ENCODE data around the gene SLC22A1.

Gene SLC22A1

GRCh38 chr6:160086754-160087153 is 34.9 kb upstream of the SLC22A1 start:
- TF ChIP-seq SIN3A (IDR thresholded peaks at IDR 0.05; ENCODE audit: borderline replicate concordance, insufficient read depth, low read length) (no peak), POLR2AphosphoS5 (IDR thresholded peaks at IDR 0.05; ENCODE audit: low read depth, low read length) (no peak), TAF1 (IDR thresholded peaks at IDR 0.05; ENCODE audit: borderline replicate concordance, insufficient read depth, low read length) (no peak), REST (IDR thresholded peaks at IDR 0.05; ENCODE audit: insufficient read depth in 1 of 2, low read depth in 2 of 2, low read length in 2 of 2) (no peak), FOXP2 (optimal IDR thresholded peaks at IDR 0.05; ENCODE audit: borderline replicate concordance, extremely low read depth, extremely low read length, insufficient read depth) (no peak)

GRCh38 chr6:160088069-160088783 is 33.4 kb upstream of the SLC22A1 start:
- TF ChIP-seq FOXP2 (optimal IDR thresholded peaks at IDR 0.05; ENCODE audit: borderline replicate concordance, extremely low read depth, extremely low read length, insufficient read depth) (no peak), SIN3A (IDR thresholded peaks at IDR 0.05; ENCODE audit: borderline replicate concordance, insufficient read depth, low read length) (no peak)

- TF ChIP-seq POLR2AphosphoS5 (IDR thresholded peaks at IDR 0.05; ENCODE audit: low read depth, low read length): no peak
These were observed 32.7 kb upstream of the SLC22A1 start for GRCh38 chr6:160088784-160089533.

- TF ChIP-seq FOXP2 (optimal IDR thresholded peaks at IDR 0.05; ENCODE audit: borderline replicate concordance, extremely low read depth, extremely low read length, insufficient read depth): no peak
- no peak for TF ChIP-seq SIN3A (IDR thresholded peaks at IDR 0.05; ENCODE audit: borderline replicate concordance, insufficient read depth, low read length)
- TF ChIP-seq TAF1 (IDR thresholded peaks at IDR 0.05; ENCODE audit: borderline replicate concordance, insufficient read depth, low read length): no peak
These were observed 32.1 kb upstream of the SLC22A1 start for GRCh38 chr6:160089534-160089897.

- TF ChIP-seq REST (IDR thresholded peaks at IDR 0.05; ENCODE audit: insufficient read depth in 1 of 2, low read depth in 2 of 2, low read length in 2 of 2) (no peak), FOXP2 (optimal IDR thresholded peaks at IDR 0.05; ENCODE audit: borderline replicate concordance, extremely low read depth, extremely low read length, insufficient read depth) (no peak), POLR2AphosphoS5 (IDR thresholded peaks at IDR 0.05; ENCODE audit: low read depth, low read length) (no peak), TAF1 (IDR thresholded peaks at IDR 0.05; ENCODE audit: borderline replicate concordance, insufficient read depth, low read length) (no peak), SIN3A (IDR thresholded peaks at IDR 0.05; ENCODE audit: borderline replicate concordance, insufficient read depth, low read length) (no peak)
These were observed 29.0 kb upstream of the SLC22A1 start for GRCh38 chr6:160092602-160093001.

- TF ChIP-seq POLR2AphosphoS5 (IDR thresholded peaks at IDR 0.05; ENCODE audit: low read depth, low read length): no peak
- TF ChIP-seq SIN3A (IDR thresholded peaks at IDR 0.05; ENCODE audit: borderline replicate concordance, insufficient read depth, low read length): no peak
These were observed 28.6 kb upstream of the SLC22A1 start for GRCh38 chr6:160093061-160093460.

- no peak for TF ChIP-seq SIN3A (IDR thresholded peaks at IDR 0.05; ENCODE audit: borderline replicate concordance, insufficient read depth, low read length)
- no peak for TF ChIP-seq TAF1 (IDR thresholded peaks at IDR 0.05; ENCODE audit: borderline replicate concordance, insufficient read depth, low read length)
- TF ChIP-seq POLR2AphosphoS5 (IDR thresholded peaks at IDR 0.05; ENCODE audit: low read depth, low read length): no peak
These were observed 27.7 kb upstream of the SLC22A1 start for GRCh38 chr6:160093946-160094345.

GRCh38 chr6:160095146-160095845 is 26.3 kb upstream of the SLC22A1 start:
- TF ChIP-seq FOXP2 (optimal IDR thresholded peaks at IDR 0.05; ENCODE audit: borderline replicate concordance, extremely low read depth, extremely low read length, insufficient read depth) (no peak), POLR2AphosphoS5 (IDR thresholded peaks at IDR 0.05; ENCODE audit: low read depth, low read length) (no peak), SIN3A (IDR thresholded peaks at IDR 0.05; ENCODE audit: borderline replicate concordance, insufficient read depth, low read length) (no peak), TAF1 (IDR thresholded peaks at IDR 0.05; ENCODE audit: borderline replicate concordance, insufficient read depth, low read length) (no peak), REST (IDR thresholded peaks at IDR 0.05; ENCODE audit: insufficient read depth in 1 of 2, low read depth in 2 of 2, low read length in 2 of 2) (no peak)
